Neural crest cell (in vitro differentiated cells): Measurements from ENCODE around the gene LDB3. TPM values are rescaled to one million over a fixed set of nuclear protein-coding genes. Genes with fewer than 3 reads are reported as not detected.

ENCODE experiments used
- DNase-seq: peaks from one replicate; pipeline ENCODE4 v3.0.0; 2021; ENCODE audit warnings: low read depth, mixed read lengths, low spot score
- H3K27ac Mint-ChIP-seq: one replicate; pipeline ENCODE4 v1.8.0; 2021; ENCODE audit warnings: mild to moderate bottlenecking, mixed read lengths; ENCODE audit not compliant: unreplicated experiment
- H3K27me3 Mint-ChIP-seq: 2 replicates; pipeline ENCODE4 v1.8.0; 2021; ENCODE audit warnings: low read depth, mild to moderate bottlenecking, mixed read lengths
- H3K36me3 Mint-ChIP-seq: 2 replicates; pipeline ENCODE4 v1.8.0; 2021; ENCODE audit warnings: low read depth, mild to moderate bottlenecking, mixed read lengths
- H3K4me1 Mint-ChIP-seq: 2 replicates; pipeline ENCODE4 v1.8.0; 2021; ENCODE audit warnings: mixed read lengths
- H3K4me3 Mint-ChIP-seq: one replicate; pipeline ENCODE4 v1.8.0; 2021; ENCODE audit warnings: mild to moderate bottlenecking, mixed read lengths
- H3K9me3 Mint-ChIP-seq: 2 replicates; pipeline ENCODE4 v1.8.0; 2021; ENCODE audit warnings: mixed read lengths
- total RNA-seq: library from RNA; stranded (reverse); gene quantifications from 2 replicates; pipeline ENCODE4 v1.2.1, GENCODE V29; 2021
- TF ChIP-seq, protein P1 (sequence below): fragments of 200-600 bp; sonication (generic); conservative IDR thresholded peaks from 2 replicates; pipeline ENCODE4 v1.5.0; 2021; ENCODE audit warnings: antibody characterized with exemption, mild to moderate bottlenecking

Gene LDB3
- total RNA-seq, 1 donor from 2014 or later = 0.56 TPM

DNA sequence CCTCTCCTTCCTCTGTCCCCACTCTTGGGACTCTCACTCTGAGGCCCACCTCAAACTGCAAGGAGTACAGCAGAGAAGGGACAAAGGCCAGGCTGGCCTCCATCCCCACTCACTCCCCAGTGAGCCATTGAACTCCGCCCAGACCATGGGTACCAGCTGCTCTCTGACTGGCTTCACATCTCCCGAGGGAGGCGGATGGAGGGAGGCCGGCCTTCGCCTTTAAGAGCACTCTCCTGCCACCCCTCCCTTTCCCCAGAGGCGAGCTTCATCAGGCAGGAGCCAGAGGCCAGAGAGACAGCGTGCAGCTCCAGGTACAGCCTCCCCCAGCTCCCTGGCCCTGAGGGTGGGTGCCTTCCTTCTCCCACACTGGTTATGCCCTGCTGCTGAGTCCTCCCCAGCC, 1.8 kb upstream of the LDB3 start:
- H3K27ac Mint-ChIP-seq = peak overlapping the region; percentile 93
- H3K27me3 Mint-ChIP-seq = no peaks in the 10 kb centered on the region
- H3K36me3 Mint-ChIP-seq = no peaks in the 10 kb centered on the region
- H3K9me3 Mint-ChIP-seq = no peaks in the 10 kb centered on the region
- no peak for DNase-seq
- TF ChIP-seq, protein P1, sequence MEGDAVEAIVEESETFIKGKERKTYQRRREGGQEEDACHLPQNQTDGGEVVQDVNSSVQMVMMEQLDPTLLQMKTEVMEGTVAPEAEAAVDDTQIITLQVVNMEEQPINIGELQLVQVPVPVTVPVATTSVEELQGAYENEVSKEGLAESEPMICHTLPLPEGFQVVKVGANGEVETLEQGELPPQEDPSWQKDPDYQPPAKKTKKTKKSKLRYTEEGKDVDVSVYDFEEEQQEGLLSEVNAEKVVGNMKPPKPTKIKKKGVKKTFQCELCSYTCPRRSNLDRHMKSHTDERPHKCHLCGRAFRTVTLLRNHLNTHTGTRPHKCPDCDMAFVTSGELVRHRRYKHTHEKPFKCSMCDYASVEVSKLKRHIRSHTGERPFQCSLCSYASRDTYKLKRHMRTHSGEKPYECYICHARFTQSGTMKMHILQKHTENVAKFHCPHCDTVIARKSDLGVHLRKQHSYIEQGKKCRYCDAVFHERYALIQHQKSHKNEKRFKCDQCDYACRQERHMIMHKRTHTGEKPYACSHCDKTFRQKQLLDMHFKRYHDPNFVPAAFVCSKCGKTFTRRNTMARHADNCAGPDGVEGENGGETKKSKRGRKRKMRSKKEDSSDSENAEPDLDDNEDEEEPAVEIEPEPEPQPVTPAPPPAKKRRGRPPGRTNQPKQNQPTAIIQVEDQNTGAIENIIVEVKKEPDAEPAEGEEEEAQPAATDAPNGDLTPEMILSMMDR = no peak
- no peak overlapping the region for H3K4me3 Mint-ChIP-seq
- H3K4me1 Mint-ChIP-seq = peaks cover 42% of the 10 kb centered on the region

DNA sequence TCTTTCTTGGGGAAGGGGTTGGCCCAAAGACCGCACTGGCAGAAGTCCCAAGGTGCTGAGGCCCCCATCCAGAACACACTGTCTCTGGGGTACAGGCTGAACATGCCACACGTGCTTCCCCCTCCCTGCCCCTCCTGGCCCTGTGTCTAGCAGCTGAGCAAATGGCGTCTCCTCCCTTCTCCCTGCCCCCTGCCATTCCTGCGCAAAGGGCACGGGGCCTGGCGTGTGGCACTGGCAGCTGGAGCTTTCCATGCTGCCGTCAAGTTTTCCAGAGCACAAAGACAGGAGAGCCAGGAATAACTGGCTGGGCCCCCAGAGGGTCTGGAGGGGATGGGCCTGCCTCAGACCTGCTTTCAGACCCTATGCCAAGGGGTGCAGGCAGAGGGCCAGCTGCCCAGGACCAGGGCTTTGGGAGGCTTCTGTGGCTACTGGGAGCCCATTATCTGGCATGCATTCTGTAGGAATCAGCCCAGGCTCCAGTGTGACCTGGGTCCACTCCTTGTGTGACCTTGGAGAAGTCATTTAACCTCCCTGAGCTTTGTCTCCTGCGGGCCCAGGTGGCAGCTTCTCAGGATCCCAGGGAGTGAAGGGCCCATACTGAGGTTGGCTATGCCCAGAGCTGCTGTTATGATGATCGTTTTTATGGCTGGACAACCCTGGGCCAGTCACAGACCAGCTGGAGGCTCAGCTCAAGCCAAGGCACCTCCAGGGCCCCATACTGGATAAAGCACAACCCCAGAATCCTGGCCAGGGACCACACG, 710 bp upstream of the LDB3 start:
- Mint-ChIP-seq H3K27ac (no peak overlapping the region), H3K4me1 (peaks cover 48% of the 10 kb centered on the region), H3K4me3 (no peak overlapping the region), H3K9me3 (no peaks in the 10 kb centered on the region), H3K27me3 (no peaks in the 10 kb centered on the region), H3K36me3 (no peaks in the 10 kb centered on the region)
- DNase-seq = no peak
- TF ChIP-seq, protein P1 = no peak

DNA sequence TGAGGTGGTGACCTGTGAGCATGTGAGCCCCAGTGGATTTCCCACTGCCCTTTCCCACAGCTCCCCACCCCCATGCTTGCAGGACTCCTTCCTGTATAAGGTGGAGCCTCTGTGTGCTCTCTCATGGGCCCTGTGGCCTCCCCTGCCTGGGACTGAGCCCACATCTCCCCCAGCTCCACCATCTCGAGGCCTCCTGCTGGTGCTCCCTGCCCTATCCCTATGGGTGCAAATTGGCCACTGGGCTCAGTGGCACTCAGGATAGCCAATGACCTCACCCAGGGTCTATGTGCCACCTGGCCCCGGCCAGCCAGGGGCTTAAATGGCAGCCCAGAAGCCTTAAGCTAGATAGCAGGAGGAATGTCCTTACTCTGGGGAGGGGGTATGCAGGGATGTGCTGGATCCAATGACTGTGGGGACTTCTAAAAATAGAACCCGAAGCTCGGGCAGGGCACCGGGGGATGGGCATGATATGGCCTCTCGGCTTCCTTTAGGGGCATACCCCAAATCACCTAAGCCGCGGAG, 2.0 kb downstream of the LDB3 start:
- H3K4me1 Mint-ChIP-seq = peaks cover 44% of the 10 kb centered on the region
- no peak for DNase-seq
- no peaks in the 10 kb centered on the region for H3K27me3 Mint-ChIP-seq
- peak overlapping the region; percentile 43 for H3K27ac Mint-ChIP-seq
- H3K4me3 Mint-ChIP-seq = no peak overlapping the region
- no peaks in the 10 kb centered on the region for H3K36me3 Mint-ChIP-seq
- TF ChIP-seq, protein P1 = no peak
- no peaks in the 10 kb centered on the region for H3K9me3 Mint-ChIP-seq

DNA sequence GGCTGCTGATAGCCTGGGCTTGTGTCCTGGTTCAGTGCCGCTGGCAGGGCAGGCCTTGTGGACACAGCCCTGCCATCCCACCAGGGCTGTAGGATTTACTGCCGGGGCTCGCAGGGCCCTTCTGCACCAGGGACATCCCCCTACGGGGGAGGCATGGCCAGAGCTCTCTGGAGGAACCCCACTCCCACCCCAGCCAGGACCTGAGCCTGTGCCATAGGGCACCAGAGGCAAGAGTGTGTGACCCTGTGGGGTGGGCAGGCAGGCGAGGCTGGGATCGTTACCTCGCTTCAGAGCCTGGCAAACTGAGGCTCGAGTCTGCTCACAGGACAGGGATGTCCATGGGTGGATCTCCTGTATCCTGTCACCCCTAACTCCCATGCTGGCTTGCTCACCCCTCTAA, 2.6 kb downstream of the LDB3 start:
- H3K36me3 Mint-ChIP-seq = no peaks in the 10 kb centered on the region
- no peak overlapping the region for H3K27ac Mint-ChIP-seq
- no peak for DNase-seq
- H3K4me3 Mint-ChIP-seq = no peak overlapping the region
- H3K9me3 Mint-ChIP-seq = no peaks in the 10 kb centered on the region
- TF ChIP-seq, protein P1 = no peak
- H3K4me1 Mint-ChIP-seq = peaks cover 44% of the 10 kb centered on the region
- no peaks in the 10 kb centered on the region for H3K27me3 Mint-ChIP-seq

DNA sequence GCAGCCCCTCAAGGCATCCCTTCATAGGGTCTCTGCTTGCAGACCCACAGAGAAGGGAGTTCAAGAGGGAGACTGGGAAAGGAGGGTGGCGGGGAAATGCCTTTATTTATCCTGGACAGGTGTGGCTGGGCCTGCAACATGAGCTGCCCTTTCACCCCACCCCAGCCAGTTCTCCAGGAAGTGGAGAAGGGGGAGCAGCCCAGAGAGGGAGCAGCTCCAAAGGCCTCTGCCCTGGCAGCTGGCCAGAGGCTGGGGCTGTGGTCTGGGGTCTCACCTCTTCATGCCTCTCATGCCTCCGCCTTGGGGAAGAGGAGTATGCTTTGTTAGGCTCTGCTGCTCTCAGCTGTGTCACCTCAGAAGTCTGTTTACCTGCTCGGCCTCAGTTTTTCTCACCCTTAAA, 3.1 kb downstream of the LDB3 start:
- H3K9me3 Mint-ChIP-seq = no peaks in the 10 kb centered on the region
- TF ChIP-seq, protein P1 = no peak
- no peaks in the 10 kb centered on the region for H3K36me3 Mint-ChIP-seq
- peaks cover 40% of the 10 kb centered on the region for H3K4me1 Mint-ChIP-seq
- no peak overlapping the region for H3K27ac Mint-ChIP-seq
- H3K4me3 Mint-ChIP-seq = no peak overlapping the region
- DNase-seq = no peak
- H3K27me3 Mint-ChIP-seq = no peaks in the 10 kb centered on the region
